HepG2 (cell line): Measurements from ENCODE around the gene SCG2. TPM values are rescaled to one million over a fixed set of nuclear protein-coding genes. Genes with fewer than 3 reads are reported as not detected.

ENCODE experiments used
- ATAC-seq: fragments of 200-7000 bp; cut with Tn5 transposase; 3 replicates; pipeline ENCODE4 v1.9.1; 2020; ENCODE audit warnings: mild to moderate bottlenecking, moderate library complexity
- BruUV-seq: library from RNA; stranded (reverse); fragments of 400-500 nt; replicated peaks from 2 replicates; lab custom pipeline; 2021; lab: Mats Ljungman, UMichigan
- CTCF ChIA-PET: fragments of 300-600 bp; formaldehyde crosslinking; extraction: SDS; loops from one replicate; lab custom pipeline; 2021; ENCODE audit warnings: low total read pairs, inconsistent platforms, low intra/inter-chr PET ratio; lab: Yijun Ruan, JAX
- POLR2A ChIA-PET: fragments of 350-600 bp; sonication (Branson Sonifier 250); formaldehyde crosslinking; loops from one replicate; lab custom pipeline; 2020; ENCODE audit warnings: antibody characterized with exemption, inconsistent platforms; lab: Yijun Ruan, JAX
- DNase-seq: peaks from one replicate; pipeline ENCODE4 v3.0.0-alpha.2; 2015; ENCODE audit warnings: low spot score
- FAIRE-seq: peaks from 3 replicates; lab custom pipeline; 2011; peaks lifted over from hg19 to GRCh38; lab: Jason Lieb, UNC
- H2AFZ ChIP-seq: one replicate; pipeline ENCODE4 v1.6.1; 2011; ENCODE audit warnings: low read length, inconsistent platforms
- H3K27ac ChIP-seq: fragments of 300-600 bp; 3 replicates; pipeline ENCODE4 v1.8.0; 2011; ENCODE audit warnings: mixed run types, mild to moderate bottlenecking, mixed read lengths, low read length, inconsistent platforms; ENCODE audit not compliant: insufficient read depth; ENCODE audit errors: extremely low read length
- H3K27me3 ChIP-seq, 2 experiments: fragments of 200-600 bp in 1 of 2; 2 replicates in 1 of 2; 3 replicates in 1 of 2; pipeline versions ENCODE4 v1.6.0 to v1.8.0; 2011; ENCODE audit warnings: low read length in 2 of 2, mild to moderate bottlenecking in 2 of 2, moderate library complexity in 2 of 2, inconsistent platforms in 1 of 2; ENCODE audit not compliant: insufficient read depth in 2 of 2, control insufficient read depth in 1 of 2
- H3K36me3 ChIP-seq, 2 experiments: fragments of 200-600 bp in 1 of 2; replicated peaks in 1 of 2; 2 replicates in 1 of 2; 3 replicates in 1 of 2; pipeline versions ENCODE4 v1.5.1 to v1.8.0; 2011; ENCODE audit warnings: low read length in 2 of 2, inconsistent platforms in 1 of 2; ENCODE audit not compliant: insufficient read depth in 2 of 2, control insufficient read depth in 1 of 2
- H3K4me1 ChIP-seq: 2 replicates; pipeline ENCODE4 v1.5.1; 2012; ENCODE audit warnings: low read length, inconsistent platforms; ENCODE audit not compliant: insufficient read depth
- H3K4me2 ChIP-seq: 2 replicates; pipeline ENCODE4 v1.6.0; 2011; ENCODE audit warnings: low read depth, low read length, inconsistent platforms
- H3K4me3 ChIP-seq, 3 experiments: fragments of 200-600 bp in 1 of 3; sonication (generic), shearing (Covaris generic) in 1 of 3; replicated peaks in 1 of 3; 2 replicates each; pipeline ENCODE4 v1.5.1; 2011 to 2016; ENCODE audit warnings: low read length in 3 of 3, inconsistent platforms in 2 of 3, low read depth in 2 of 3, mild to moderate bottlenecking in 2 of 3, control low read depth in 1 of 3, mixed read lengths in 1 of 3; ENCODE audit not compliant: insufficient read depth in 1 of 3
- H3K79me2 ChIP-seq: one replicate; pipeline ENCODE4 v1.6.1; 2011; ENCODE audit warnings: low read length, inconsistent platforms; ENCODE audit not compliant: insufficient read depth
- H3K9ac ChIP-seq: 2 replicates; pipeline ENCODE4 v1.6.0; 2011; ENCODE audit warnings: mild to moderate bottlenecking, low read depth, low read length, inconsistent platforms; ENCODE audit not compliant: insufficient read depth
- H3K9me3 ChIP-seq: 2 replicates; pipeline ENCODE4 v1.5.1; 2012; ENCODE audit warnings: mild to moderate bottlenecking, low read length
- H4K20me1 ChIP-seq: 2 replicates; pipeline ENCODE4 v1.6.0; 2011; ENCODE audit warnings: inconsistent platforms, mild to moderate bottlenecking, low read length, moderate library complexity; ENCODE audit not compliant: insufficient read depth
- ARNTL ChIP-seq: sonication (generic); formaldehyde crosslinking; IDR thresholded peaks from 2 replicates; pipeline ENCODE4 v1.4.0; 2020; ENCODE audit warnings: mild to moderate bottlenecking, missing genetic modification reagents
- CENPBD1 ChIP-seq: sonication (generic); formaldehyde crosslinking; IDR thresholded peaks from 2 replicates; pipeline ENCODE4 v1.8.0; 2022; ENCODE audit warnings: missing genetic modification reagents, low read depth, mild to moderate bottlenecking, borderline replicate concordance
- CENPT ChIP-seq: sonication (generic); formaldehyde crosslinking; IDR thresholded peaks from 2 replicates; pipeline ENCODE4 v1.8.0; 2022; ENCODE audit warnings: low read depth, mild to moderate bottlenecking, moderate library complexity, missing genetic modification reagents
- NFE2L2 ChIP-seq: fragments of 150-350 bp; IDR thresholded peaks from 2 replicates; pipeline ENCODE4 v1.6.1; 2014; ENCODE audit warnings: low read length
- RNF219 ChIP-seq: sonication (generic); formaldehyde crosslinking; IDR thresholded peaks from 2 replicates; pipeline ENCODE4 v1.5.0; 2020; ENCODE audit warnings: mild to moderate bottlenecking, missing genetic modification reagents
- TFE3 ChIP-seq: IDR thresholded peaks from 2 replicates; pipeline ENCODE4 v1.6.1; 2016
- ZNF44 ChIP-seq: sonication (generic); formaldehyde crosslinking; IDR thresholded peaks from 2 replicates; pipeline ENCODE4 v1.5.1; 2020; ENCODE audit warnings: mild to moderate bottlenecking, missing genetic modification reagents
- ZNF816 ChIP-seq: sonication (generic); formaldehyde crosslinking; IDR thresholded peaks from 2 replicates; pipeline ENCODE4 v1.8.0; 2022; ENCODE audit warnings: missing genetic modification reagents, mild to moderate bottlenecking, borderline replicate concordance
- in situ Hi-C: cut with HindIII; loops from 2 replicates; pipeline ENCODE4 v1.10.0; 2017; ENCODE audit warnings: low pct_unique_long_range_greater_than_20kb; ENCODE audit not compliant: extremely low pct_ligation_motif_present
- intact Hi-C: fragments of 100-400 bp; cut with micrococcal nuclease; formaldehyde crosslinking; loops from one replicate; pipeline ENCODE4 v1.10.0; 2022; ENCODE audit not compliant: unreplicated experiment
- polyA plus RNA-seq, 8 experiments: library from polyadenylated mRNA; depleted of rRNA in 3 of 8; stranded (reverse) in 7 of 8; unstranded in 1 of 8; fragments of >200 nt; fragmentation: Illumina TruSeq in 4 of 8; extraction: Trizol in 4 of 8; gene quantifications; 2 replicates each; pipeline versions ENCODE4 v1.2.1 to v1.2.3, GENCODE V29; 2011 to 2016; ENCODE audit warnings: low read depth in 4 of 8, missing spikeins in 1 of 8, mixed read lengths in 1 of 8; ENCODE audit not compliant: insufficient read depth in 1 of 8
- total RNA-seq, 5 experiments: library from RNA; depleted of rRNA; stranded (reverse); fragments of >200 nt; fragmentation: Illumina TruSeq; extraction: Trizol; gene quantifications; 2 replicates each; pipeline ENCODE4 v1.2.3, GENCODE V29; 2016; ENCODE audit warnings: low read depth in 1 of 5
- TF ChIP-seq, protein P1 (sequence below), 2 experiments: fragments of 450-650 bp in 1 of 2; sonication (generic) in 1 of 2; formaldehyde crosslinking; IDR thresholded peaks; 2 replicates each; pipeline versions ENCODE4 v1.5.0 to v1.8.0; 2020 to 2022; ENCODE audit warnings: mild to moderate bottlenecking in 1 of 2, missing genetic modification reagents in 1 of 2
- TF ChIP-seq, protein P2 (sequence below): sonication (generic); formaldehyde crosslinking; IDR thresholded peaks from 2 replicates; pipeline ENCODE4 v1.4.0; 2020; ENCODE audit warnings: missing genetic modification reagents, borderline replicate concordance
- TF ChIP-seq, protein P3 (sequence below): sonication (generic); formaldehyde crosslinking; conservative IDR thresholded peaks from 2 replicates; pipeline ENCODE4 v1.4.0; 2020; ENCODE audit warnings: missing genetic modification reagents

Gene SCG2
- total and polyA plus RNA-seq, 2 of the 13 experiments (the other 11 are each of a cell fraction or from before 2014, with no cell fraction given) = not detected

GRCh38 chr2:223590964-223591363 is 11.2 kb downstream of the SCG2 start:
- no peak for ATAC-seq
- no peaks in the 10 kb centered on the region for H4K20me1 ChIP-seq
- H3K9ac ChIP-seq = no peak overlapping the region
- POLR2A ChIA-PET = no interaction called here
- FAIRE-seq = no peak
- H3K36me3 ChIP-seq = no peaks in the 10 kb centered on the region
- in situ Hi-C loops = no loop called here
- CTCF ChIA-PET = no interaction called here
- H3K27ac ChIP-seq = no peak overlapping the region
- BruUV-seq = no TSS peak
- DNase-seq = no peak
- no peaks in the 10 kb centered on the region for H3K4me1 ChIP-seq
- H3K9me3 ChIP-seq = no peaks in the 10 kb centered on the region
- no peaks in the 10 kb centered on the region for H3K27me3 ChIP-seq
- intact Hi-C loops = no loop called here
- H3K4me3 ChIP-seq = no peak overlapping the region
- H2AFZ ChIP-seq = no peak overlapping the region
- no peak overlapping the region for H3K4me2 ChIP-seq
- no peaks in the 10 kb centered on the region for H3K79me2 ChIP-seq
- TF ChIP-seq CENPBD1 (no peak), ZNF816 (CRISPR knock-in tag) (no peak), NFE2L2 (no peak), ZNF44 (CRISPR knock-in tag) (no peak), ARNTL (CRISPR knock-in tag) (no peak), CENPT (CRISPR knock-in tag) (no peak), RNF219 (CRISPR knock-in tag) (no peak), TFE3 (CRISPR knock-in tag) (no peak)
- TF ChIP-seq, protein P1, sequence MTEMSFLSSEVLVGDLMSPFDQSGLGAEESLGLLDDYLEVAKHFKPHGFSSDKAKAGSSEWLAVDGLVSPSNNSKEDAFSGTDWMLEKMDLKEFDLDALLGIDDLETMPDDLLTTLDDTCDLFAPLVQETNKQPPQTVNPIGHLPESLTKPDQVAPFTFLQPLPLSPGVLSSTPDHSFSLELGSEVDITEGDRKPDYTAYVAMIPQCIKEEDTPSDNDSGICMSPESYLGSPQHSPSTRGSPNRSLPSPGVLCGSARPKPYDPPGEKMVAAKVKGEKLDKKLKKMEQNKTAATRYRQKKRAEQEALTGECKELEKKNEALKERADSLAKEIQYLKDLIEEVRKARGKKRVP (CRISPR knock-in tag; IDR thresholded peaks at IDR 0.05) = no peak
- TF ChIP-seq, protein P2, sequence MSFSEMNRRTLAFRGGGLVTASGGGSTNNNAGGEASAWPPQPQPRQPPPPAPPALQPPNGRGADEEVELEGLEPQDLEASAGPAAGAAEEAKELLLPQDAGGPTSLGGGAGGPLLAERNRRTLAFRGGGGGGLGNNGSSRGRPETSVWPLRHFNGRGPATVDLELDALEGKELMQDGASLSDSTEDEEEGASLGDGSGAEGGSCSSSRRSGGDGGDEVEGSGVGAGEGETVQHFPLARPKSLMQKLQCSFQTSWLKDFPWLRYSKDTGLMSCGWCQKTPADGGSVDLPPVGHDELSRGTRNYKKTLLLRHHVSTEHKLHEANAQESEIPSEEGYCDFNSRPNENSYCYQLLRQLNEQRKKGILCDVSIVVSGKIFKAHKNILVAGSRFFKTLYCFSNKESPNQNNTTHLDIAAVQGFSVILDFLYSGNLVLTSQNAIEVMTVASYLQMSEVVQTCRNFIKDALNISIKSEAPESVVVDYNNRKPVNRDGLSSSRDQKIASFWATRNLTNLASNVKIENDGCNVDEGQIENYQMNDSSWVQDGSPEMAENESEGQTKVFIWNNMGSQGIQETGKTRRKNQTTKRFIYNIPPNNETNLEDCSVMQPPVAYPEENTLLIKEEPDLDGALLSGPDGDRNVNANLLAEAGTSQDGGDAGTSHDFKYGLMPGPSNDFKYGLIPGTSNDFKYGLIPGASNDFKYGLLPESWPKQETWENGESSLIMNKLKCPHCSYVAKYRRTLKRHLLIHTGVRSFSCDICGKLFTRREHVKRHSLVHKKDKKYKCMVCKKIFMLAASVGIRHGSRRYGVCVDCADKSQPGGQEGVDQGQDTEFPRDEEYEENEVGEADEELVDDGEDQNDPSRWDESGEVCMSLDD (CRISPR knock-in tag) = no peak
- TF ChIP-seq, protein P3, sequence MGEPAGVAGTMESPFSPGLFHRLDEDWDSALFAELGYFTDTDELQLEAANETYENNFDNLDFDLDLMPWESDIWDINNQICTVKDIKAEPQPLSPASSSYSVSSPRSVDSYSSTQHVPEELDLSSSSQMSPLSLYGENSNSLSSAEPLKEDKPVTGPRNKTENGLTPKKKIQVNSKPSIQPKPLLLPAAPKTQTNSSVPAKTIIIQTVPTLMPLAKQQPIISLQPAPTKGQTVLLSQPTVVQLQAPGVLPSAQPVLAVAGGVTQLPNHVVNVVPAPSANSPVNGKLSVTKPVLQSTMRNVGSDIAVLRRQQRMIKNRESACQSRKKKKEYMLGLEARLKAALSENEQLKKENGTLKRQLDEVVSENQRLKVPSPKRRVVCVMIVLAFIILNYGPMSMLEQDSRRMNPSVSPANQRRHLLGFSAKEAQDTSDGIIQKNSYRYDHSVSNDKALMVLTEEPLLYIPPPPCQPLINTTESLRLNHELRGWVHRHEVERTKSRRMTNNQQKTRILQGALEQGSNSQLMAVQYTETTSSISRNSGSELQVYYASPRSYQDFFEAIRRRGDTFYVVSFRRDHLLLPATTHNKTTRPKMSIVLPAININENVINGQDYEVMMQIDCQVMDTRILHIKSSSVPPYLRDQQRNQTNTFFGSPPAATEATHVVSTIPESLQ (CRISPR knock-in tag) = no peak
